Measurements from ENCODE around the gene ABI1. TPM values are rescaled to one million over a fixed set of nuclear protein-coding genes. Genes with fewer than 3 reads are reported as not detected.
"Not testable (repeated sequence)": the region's sequence is repeated elsewhere in the genome, so short reads cannot be mapped to it uniquely, and the experiment has no call there.

The ABI1 gene
- total RNA-seq, 1 donor from 2014 or later, result 59.3 TPM

DNA sequence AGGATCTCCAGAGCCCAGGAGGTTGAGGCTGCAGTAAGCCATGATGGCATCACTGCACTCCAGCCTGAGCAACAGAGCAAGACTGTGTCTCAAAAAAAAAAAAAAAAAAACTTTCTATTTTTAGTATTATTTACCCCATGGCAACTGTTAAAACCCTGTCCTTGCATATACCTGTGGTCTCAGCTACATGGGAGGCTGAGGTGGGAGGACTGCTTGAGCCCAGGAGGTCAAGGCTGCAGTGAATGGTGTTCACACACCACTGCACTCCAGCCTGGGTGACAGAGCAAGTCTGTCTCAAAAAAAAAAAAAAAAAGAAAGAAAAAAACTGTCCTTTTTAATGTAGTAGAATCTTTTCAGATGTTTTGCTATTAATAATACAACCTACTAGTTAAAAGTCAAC lies 3.2 kb downstream of the ABI1 start:
- intact Hi-C loops (cut with micrococcal nuclease), result not testable (repeated sequence)

DNA sequence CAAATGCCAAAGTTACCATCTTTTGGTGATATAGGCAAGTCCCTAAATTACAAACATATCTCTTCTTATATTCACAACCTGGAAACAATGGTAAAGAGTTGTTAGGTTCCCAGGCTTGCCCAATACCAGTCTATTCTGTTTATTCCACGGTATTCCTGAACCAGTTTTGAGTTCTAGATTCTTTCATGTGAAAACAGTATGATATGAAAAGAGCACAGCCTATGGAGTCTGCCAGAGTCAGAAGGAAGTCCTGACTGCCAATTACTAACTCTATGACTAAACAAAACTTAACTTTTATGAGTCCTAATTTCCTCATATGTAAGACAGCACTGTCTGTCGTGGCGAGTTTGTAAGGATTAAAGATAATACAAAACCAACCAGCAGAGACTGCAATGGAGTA lies 5.6 kb downstream of the ABI1 start:
- intact Hi-C loops (cut with micrococcal nuclease), result no loop called here

DNA sequence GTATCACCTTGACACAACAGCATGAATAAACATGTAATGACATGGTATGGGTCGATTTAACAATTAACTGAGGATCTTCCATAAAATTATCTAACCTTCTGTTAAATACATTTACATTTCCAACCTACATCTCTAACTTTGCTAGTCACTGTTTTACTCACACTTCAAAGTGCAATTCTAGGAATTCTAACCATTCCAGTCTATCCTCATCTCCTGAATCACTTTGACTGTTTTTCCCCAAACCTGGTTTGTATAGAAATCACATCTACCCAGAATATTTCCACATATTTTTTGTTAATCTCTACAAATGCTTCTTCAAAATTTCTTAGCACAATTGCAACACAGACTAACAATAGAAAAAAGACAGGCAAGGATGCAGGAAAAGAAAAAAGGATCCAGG lies 6.2 kb downstream of the ABI1 start:
- intact Hi-C loops (cut with micrococcal nuclease), result no loop called here

GRCh38 chr10:26844396-26844975 lies 16.3 kb downstream of the ABI1 start:
- intact Hi-C loops (cut with micrococcal nuclease), result loop anchor here (2.0 kb wide), 1 partner anchor 16 kb away; the partner anchor contains the start of gene ABI1

DNA sequence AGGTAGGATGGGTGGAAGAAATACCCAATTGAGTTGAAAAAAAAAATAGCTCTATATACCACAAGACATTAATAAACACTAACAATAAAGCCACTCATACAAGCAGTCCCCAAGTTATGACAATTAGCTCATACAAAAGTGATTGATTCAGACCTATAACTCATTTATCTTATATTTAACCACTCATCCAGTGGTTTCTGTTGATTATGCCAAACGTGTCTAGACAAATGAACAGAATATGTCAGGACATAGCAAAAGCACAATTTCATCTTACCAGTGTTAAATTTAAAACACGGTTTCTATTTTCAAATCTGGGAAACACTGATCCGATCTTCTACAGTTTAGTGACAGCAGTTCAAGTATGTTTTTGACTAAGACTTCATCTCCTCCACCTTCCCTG lies 17.0 kb downstream of the ABI1 start:
- intact Hi-C loops (cut with micrococcal nuclease), result loop anchor here (2.0 kb wide), 1 partner anchor 17 kb away; the partner anchor contains the start of gene ABI1

DNA sequence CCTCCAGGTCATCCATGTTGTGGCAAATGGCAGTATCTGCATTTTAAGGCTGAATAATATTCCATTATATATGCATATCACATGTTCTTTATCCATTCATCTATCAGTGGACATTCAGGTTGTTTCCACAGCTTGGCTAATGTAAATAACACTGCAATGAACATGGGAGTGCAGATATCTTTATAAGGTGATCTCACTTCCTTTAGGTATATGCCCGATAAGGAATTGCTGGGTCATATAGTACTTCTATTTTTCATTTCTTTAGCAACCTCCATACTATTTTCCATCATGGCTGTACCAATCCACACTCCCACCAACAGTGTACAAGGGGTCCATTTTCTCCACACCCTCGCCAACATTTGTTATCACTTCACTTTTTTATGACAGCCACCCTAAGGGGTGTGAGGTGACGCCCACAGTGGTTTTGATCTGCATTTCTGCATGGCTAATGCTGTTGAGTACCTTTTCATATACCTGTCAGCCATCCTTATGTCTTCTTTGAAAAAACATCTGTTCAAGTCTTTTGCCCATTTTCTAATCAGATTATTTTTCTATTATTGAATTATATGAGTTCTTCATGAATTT lies 18.9 kb downstream of the ABI1 start:
- intact Hi-C loops (cut with micrococcal nuclease), result no loop called here

- intact Hi-C loops (cut with micrococcal nuclease), result no loop called here
Observed at GRCh38 chr10:26840938-26841732, 19.6 kb downstream of the ABI1 start.

DNA sequence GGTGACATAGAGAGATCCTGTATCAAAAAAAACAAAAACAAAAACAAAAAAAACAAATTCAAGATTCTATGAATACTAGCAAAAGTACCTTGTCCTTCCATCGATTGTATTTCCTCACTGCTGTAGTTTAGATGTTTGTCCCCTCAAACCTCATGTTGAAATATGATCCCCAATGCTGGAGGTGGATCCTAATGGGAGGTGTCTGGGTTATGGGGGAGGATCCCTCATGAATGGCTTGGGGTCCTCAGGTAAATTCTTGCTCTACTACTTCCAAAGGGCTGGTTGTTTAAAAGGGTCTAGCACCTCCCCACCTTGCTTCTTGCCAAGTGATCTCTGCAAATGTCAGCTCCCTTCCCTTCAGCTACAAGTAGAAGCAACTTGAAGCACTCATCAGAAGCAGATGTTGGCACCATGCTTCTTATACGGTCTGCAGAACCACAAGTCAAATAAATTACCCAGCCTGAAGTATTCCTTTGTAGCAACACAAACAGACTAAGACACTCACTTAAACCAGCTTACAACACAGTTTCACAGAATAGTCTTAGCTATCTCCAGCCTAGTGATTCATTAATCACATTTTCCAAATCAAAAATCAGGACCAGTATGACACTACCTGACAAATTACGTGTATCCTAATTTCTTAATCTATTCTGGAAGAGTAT lies 20.7 kb downstream of the ABI1 start:
- intact Hi-C loops (cut with micrococcal nuclease), result no loop called here

- intact Hi-C loops (cut with micrococcal nuclease), result no loop called here
Observed at GRCh38 chr10:26837139-26837538, 23.6 kb downstream of the ABI1 start.

- intact Hi-C loops (cut with micrococcal nuclease), result no loop called here
Observed at GRCh38 chr10:26835025-26835424, 25.7 kb downstream of the ABI1 start.

GRCh38 chr10:26832960-26833359 lies 27.8 kb downstream of the ABI1 start:
- intact Hi-C loops (cut with micrococcal nuclease), result no loop called here

DNA sequence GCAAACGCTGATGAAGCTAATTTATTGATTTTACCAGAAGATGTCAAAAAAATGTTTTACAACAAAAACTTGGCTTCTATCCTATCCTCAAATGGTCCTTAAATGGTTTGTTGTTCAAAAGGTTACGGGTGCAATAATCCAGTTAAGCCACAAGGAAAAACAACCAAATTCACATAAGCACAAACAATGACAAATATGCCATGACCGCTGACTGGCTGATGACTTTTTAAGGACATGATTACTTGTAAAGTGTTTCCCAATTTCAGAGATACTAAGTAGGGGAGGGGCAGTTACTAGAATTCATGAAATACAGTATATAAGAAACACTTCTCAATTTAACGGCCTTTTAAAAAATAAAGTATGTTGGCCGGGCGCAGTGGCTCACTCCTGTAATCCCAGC lies 28.8 kb downstream of the ABI1 start:
- intact Hi-C loops (cut with micrococcal nuclease), result no loop called here

DNA sequence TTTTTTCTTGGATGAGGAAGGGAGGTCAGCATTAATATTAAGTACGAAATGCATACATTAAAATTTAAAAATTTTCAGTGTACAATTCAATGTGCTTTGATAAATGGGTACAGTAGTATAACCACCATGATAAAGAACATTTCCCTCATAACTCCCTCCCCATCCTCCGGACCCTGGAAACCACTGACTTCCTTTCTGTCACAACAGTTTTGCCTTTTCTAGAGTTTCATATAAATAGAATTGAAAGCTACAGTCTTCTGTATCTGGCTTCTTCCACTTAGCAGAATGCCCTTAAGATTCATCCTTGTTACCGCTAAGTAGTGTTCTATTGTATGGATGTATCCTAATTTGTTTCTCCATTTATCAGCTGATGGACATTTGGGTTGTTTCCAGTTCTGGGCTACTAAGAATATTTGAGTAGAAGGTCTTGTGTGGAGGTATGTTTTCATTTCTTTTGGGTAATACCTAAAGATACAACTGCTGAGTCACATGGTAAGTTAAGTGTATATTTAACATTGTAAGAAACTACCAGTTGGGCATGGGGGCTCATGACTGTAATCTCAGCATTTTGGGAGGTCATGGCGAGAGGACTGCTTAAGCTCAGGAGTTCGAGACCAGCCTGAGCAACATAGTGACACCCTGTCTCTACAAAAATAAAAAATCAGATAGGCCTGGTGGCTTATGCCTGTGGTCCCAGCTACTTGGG lies 30.8 kb downstream of the ABI1 start:
- intact Hi-C loops (cut with micrococcal nuclease), result no loop called here

- intact Hi-C loops (cut with micrococcal nuclease), result no loop called here
Observed at GRCh38 chr10:26824015-26824690, 36.6 kb downstream of the ABI1 start.

DNA sequence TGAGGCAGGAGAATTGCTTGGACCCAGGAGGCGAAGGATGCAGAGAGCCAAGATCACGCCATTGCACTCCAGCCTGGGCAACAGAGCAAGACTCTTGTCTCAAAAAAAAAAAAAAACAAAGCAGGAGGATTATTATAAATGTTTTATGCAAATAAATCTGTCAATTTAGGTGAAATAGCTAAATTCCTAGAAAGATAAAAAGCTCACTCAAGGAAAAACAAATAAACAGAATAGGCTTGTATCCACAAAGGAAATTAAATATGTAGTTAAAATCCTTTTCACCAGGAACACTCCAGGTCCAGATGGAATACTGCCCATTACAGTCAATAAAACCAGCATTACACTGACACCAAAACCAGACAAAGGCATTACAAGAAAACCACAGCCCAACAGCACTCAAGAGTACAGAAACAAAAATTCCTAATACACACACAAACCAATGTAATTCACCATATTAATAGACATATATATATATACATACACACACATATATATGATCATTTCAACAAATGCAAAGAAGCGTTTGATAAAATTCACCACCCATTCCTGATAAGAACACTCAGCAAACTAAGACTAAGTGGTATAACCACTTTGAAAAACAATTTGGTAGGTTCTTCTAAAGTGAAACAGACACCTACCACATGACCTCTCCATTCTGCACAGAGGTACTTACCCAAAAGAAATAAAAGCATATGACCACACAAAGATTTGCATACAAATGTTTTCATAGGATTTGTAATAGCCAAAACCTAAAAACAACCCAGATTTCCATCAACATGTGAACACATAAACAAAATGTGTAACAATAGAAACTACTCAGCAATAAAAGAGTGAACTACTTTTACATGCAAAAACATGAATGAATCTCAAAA lies 38.8 kb downstream of the ABI1 start:
- intact Hi-C loops (cut with micrococcal nuclease), result no loop called here

GRCh38 chr10:26815500-26815899 lies 45.3 kb downstream of the ABI1 start:
- intact Hi-C loops (cut with micrococcal nuclease), result no loop called here

DNA sequence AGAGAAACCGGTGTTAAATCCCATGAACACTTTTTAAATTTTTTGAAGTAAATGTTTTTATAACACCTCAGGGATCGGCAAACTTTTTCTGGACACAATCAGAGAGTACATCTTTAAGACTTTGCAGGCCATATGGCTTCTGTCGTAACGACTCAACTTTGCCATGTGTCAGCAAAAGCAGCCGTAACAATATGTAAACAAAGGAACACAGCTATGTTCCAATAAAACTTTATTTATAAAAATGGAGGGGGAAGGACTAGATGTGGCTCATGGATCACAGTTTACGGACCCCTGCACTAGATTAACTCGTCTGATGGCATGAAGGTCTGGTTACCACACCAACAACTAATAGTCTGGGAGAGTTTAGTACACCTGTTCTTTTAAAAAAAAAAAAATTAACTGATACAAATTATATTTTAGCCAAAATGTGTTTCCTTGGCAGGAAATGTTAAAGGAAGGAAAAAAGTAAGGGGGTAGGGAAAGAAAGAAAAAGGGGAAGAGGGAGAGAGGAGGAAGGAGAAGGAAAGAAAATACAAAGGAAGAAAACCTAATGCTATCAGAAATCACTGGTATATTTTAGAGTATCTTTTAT lies 50.2 kb downstream of the ABI1 start:
- intact Hi-C loops (cut with micrococcal nuclease), result no loop called here

- intact Hi-C loops (cut with micrococcal nuclease), result no loop called here
Observed at GRCh38 chr10:26809973-26810372, 50.8 kb downstream of the ABI1 start.

- intact Hi-C loops (cut with micrococcal nuclease), result no loop called here
Observed at GRCh38 chr10:26807532-26807931, 53.2 kb downstream of the ABI1 start.

DNA sequence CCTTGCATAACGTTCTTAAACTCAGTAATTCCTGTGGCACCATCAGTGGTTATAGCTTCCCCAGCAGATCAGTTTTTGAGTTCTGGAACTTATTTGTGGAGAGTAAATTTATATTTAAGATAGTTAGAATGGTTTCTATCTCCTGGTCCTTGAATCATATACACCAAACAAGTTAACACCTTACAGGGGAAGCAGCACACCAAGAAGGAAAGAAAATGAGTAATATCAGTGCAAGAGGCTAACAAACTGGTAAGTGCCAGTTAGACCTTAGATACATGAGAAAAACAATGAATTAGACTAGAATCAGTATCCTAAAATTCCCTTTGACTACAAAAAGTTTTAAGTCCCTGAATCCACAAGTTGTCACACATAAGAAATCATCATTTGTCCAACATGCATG lies 54.2 kb downstream of the ABI1 start:
- intact Hi-C loops (cut with micrococcal nuclease), result no loop called here

Data from T-helper 2 cell treated with Interferon-gamma antibody and Interleukin-4, amounts not matched to agents 100 ng/mL and 5 ng/mL, for 36 hours (primary cell).